DND-41 (cell line): ENCODE results near the gene KRTAP16-1.

Experiments used
- ATAC-seq: fragments of 200-7000 bp; cut with Tn5 transposase; 3 replicates; pipeline ENCODE4 v1.9.1; 2021; ENCODE audit warnings: low read depth; ENCODE audit not compliant: insufficient read depth
- DNase-seq: peaks from one replicate; pipeline ENCODE4 v3.0.0-alpha.2; 2020
- H2AFZ ChIP-seq: 2 replicates; pipeline ENCODE4 v1.6.0; 2012; ENCODE audit warnings: low read depth, low read length
- H3K27ac ChIP-seq: 2 replicates; pipeline ENCODE4 v1.5.1; 2012; ENCODE audit warnings: low read length, inconsistent platforms
- H3K27me3 ChIP-seq: fragments of 200-600 bp; sonication (generic); 2 replicates; pipeline ENCODE4 v1.6.0; 2012; ENCODE audit warnings: low read length, mild to moderate bottlenecking, inconsistent platforms; ENCODE audit not compliant: insufficient read depth, poor library complexity
- H3K36me3 ChIP-seq: 2 replicates; pipeline ENCODE4 v1.5.1; 2012; ENCODE audit warnings: low read length, inconsistent platforms; ENCODE audit not compliant: insufficient read depth
- H3K4me1 ChIP-seq: 2 replicates; pipeline ENCODE4 v1.5.1; 2012; ENCODE audit warnings: mild to moderate bottlenecking, low read length; ENCODE audit not compliant: insufficient read depth
- H3K4me2 ChIP-seq: 2 replicates; pipeline ENCODE4 v1.6.0; 2012; ENCODE audit warnings: mild to moderate bottlenecking, moderate library complexity, low read length, inconsistent platforms; ENCODE audit not compliant: insufficient read depth
- H3K4me3 ChIP-seq, 2 experiments: fragments of 200-600 bp in 1 of 2; shearing (Covaris generic) in 1 of 2; 2 replicates each; pipeline ENCODE4 v1.5.1; 2012 to 2016; ENCODE audit warnings: inconsistent platforms in 2 of 2, low read length in 2 of 2, mild to moderate bottlenecking in 2 of 2, low read depth in 1 of 2, moderate library complexity in 1 of 2
- H3K79me2 ChIP-seq: 2 replicates; pipeline ENCODE4 v1.6.0; 2012; ENCODE audit warnings: low read length, inconsistent platforms; ENCODE audit not compliant: insufficient read depth
- H3K9ac ChIP-seq: 2 replicates; pipeline ENCODE4 v1.6.0; 2012; ENCODE audit warnings: low read depth, mild to moderate bottlenecking, inconsistent platforms, low read length, moderate library complexity
- H3K9me3 ChIP-seq: 2 replicates; pipeline ENCODE4 v1.5.1; 2012; ENCODE audit warnings: low read length, moderate library complexity, mild to moderate bottlenecking, inconsistent platforms; ENCODE audit not compliant: insufficient read depth, severe bottlenecking
- H4K20me1 ChIP-seq: 2 replicates; pipeline ENCODE4 v1.6.0; 2012; ENCODE audit warnings: low read length; ENCODE audit not compliant: insufficient read depth
- CTCF ChIP-seq: IDR thresholded peaks from 2 replicates; pipeline ENCODE4 v1.5.1; 2012; ENCODE audit warnings: borderline replicate concordance, low read length, moderate library complexity, mild to moderate bottlenecking; ENCODE audit not compliant: poor library complexity, severe bottlenecking; ENCODE audit errors: extremely low read depth
- EZH2 ChIP-seq: IDR thresholded peaks from 3 replicates; pipeline ENCODE4 v1.6.1; 2012; ENCODE audit warnings: borderline replicate concordance, low read depth, mild to moderate bottlenecking, moderate library complexity, low read length, inconsistent platforms; ENCODE audit not compliant: severe bottlenecking

The KRTAP16-1 gene

GRCh38 chr17:41340494-41340893 lies 31.4 kb upstream of the KRTAP16-1 start:
- ATAC-seq, result no peak
- no peak overlapping the region for H3K9ac ChIP-seq

GRCh38 chr17:41339571-41340172 lies 30.6 kb upstream of the KRTAP16-1 start:
- H2AFZ ChIP-seq, result no peak overlapping the region
- DNase-seq (no peak), ATAC-seq (no peak)
- no peak overlapping the region for H3K27ac ChIP-seq
- H3K4me3 ChIP-seq, result no peak overlapping the region
- H4K20me1 ChIP-seq, result no peaks in the 10 kb centered on the region
- H3K9ac ChIP-seq, result no peak overlapping the region
- H3K27me3 ChIP-seq, result peaks cover 3% of the 10 kb centered on the region
- no peaks in the 10 kb centered on the region for H3K4me1 ChIP-seq
- TF ChIP-seq CTCF (no peak), EZH2 (no peak)
- H3K79me2 ChIP-seq, result no peaks in the 10 kb centered on the region
- no peaks in the 10 kb centered on the region for H3K9me3 ChIP-seq
- no peaks in the 10 kb centered on the region for H3K36me3 ChIP-seq
- no peak overlapping the region for H3K4me2 ChIP-seq

More at GRCh38 chr17:41340494-41340893, 31.4 kb upstream of the KRTAP16-1 start:
- Histone ChIP-seq H3K27ac (no peak overlapping the region), H3K4me3 (no peak overlapping the region), H3K36me3 (no peaks in the 10 kb centered on the region), H3K9me3 (no peaks in the 10 kb centered on the region), H4K20me1 (no peaks in the 10 kb centered on the region), H3K4me2 (no peak overlapping the region), H2AFZ (no peak overlapping the region), H3K4me1 (no peaks in the 10 kb centered on the region), H3K27me3 (peaks cover 3% of the 10 kb centered on the region), H3K79me2 (no peaks in the 10 kb centered on the region)
- TF ChIP-seq EZH2 (no peak), CTCF (no peak)
- no peak for DNase-seq

- Histone ChIP-seq H3K4me3 (no peak overlapping the region), H3K9ac (no peak overlapping the region), H3K27ac (no peak overlapping the region), H3K79me2 (no peaks in the 10 kb centered on the region), H3K4me2 (no peak overlapping the region), H4K20me1 (no peaks in the 10 kb centered on the region), H3K9me3 (no peaks in the 10 kb centered on the region), H3K4me1 (no peaks in the 10 kb centered on the region), H3K36me3 (no peaks in the 10 kb centered on the region), H3K27me3 (peaks cover 3% of the 10 kb centered on the region), H2AFZ (no peak overlapping the region)
- DNase-seq, result no peak
- no peak for TF ChIP-seq EZH2
- TF ChIP-seq CTCF, result no peak
- ATAC-seq, result no peak
Observed at GRCh38 chr17:41338961-41339485, 29.9 kb upstream of the KRTAP16-1 start.
